ENCODE results near the gene MYO9A.

DNA sequence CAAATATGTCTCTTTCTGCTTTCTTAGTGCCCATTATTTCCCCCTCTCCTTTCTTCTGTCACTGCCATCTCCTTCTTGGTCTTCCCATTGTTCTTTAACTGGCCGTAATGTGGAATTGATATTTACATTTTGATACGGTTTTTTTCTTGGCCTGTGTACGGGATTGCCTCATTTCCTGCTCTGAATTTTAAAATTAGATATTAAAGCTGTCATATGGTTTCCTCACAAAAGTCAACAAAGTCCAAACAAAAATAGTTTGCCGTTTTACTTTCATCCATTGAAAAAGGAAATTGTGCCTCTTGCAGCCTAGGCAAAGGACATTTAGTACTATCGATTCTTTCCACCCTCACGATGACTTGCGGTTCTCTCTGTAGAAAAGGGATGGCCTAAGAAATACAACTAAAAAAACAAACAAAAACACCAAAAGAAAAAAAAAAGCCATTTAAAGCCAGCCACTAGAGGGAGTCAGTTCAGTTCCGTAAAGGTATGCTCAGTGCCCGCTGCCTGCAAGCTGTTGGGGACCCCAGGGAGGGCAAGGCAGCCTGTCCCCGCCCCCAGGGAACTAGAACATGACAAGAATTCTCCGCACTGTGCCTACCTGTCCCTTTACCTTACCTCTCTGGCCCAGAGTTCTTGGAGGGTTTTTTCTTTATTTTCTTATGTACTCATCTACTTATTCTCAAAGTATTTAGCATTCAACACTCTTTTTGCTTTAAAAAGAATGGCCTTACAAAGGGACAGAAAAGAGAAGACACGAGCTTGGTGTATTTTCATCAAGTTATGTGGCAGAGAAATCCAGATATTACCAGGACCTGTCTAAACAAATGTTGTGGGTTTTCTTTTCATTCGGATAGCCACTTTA is 337.6 kb downstream of the MYO9A start:
- TF ChIP-seq, protein P1, sequence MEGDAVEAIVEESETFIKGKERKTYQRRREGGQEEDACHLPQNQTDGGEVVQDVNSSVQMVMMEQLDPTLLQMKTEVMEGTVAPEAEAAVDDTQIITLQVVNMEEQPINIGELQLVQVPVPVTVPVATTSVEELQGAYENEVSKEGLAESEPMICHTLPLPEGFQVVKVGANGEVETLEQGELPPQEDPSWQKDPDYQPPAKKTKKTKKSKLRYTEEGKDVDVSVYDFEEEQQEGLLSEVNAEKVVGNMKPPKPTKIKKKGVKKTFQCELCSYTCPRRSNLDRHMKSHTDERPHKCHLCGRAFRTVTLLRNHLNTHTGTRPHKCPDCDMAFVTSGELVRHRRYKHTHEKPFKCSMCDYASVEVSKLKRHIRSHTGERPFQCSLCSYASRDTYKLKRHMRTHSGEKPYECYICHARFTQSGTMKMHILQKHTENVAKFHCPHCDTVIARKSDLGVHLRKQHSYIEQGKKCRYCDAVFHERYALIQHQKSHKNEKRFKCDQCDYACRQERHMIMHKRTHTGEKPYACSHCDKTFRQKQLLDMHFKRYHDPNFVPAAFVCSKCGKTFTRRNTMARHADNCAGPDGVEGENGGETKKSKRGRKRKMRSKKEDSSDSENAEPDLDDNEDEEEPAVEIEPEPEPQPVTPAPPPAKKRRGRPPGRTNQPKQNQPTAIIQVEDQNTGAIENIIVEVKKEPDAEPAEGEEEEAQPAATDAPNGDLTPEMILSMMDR (IDR thresholded peaks at IDR 0.05) = no peak
- no peak for TF ChIP-seq POLR2A (IDR thresholded peaks at IDR 0.05)
